GM19240 (cell line): ENCODE measurements around the gene ETS1.
A peak's percentile ranks its signal among the peaks of the same experiment; 100 is the strongest.

Source experiments
- DNase-seq: peaks from one replicate; pipeline ENCODE4 v3.0.0; 2011; ENCODE audit warnings: low spot score; ENCODE audit not compliant: insufficient read length

Gene ETS1

GRCh38 chr11:128570632-128571031, 16.7 kb downstream of the ETS1 start:
- no peak for DNase-seq

DNA sequence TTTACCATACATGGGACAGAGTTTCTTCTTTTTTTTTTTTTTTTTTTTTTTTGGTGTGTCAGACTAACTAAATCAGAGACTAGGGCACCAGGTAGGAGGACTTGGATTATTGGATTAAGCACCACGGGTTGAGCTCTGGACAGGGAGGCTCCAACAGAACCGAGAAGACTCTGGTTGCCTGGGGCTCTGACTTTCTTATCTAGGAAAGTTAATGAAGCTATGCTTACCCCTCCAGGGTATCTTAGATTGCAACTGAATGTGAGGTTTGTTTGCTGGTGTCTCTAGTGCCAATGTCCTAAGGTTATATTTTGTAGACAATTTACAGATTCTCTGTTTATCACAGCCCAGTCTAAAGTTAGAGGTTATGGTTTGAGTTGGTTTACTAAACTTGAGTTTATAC, 18.1 kb downstream of the ETS1 start:
- DNase-seq, result no peak

- no peak for DNase-seq
These were observed 19.1 kb downstream of the ETS1 start for GRCh38 chr11:128568166-128568778.

GRCh38 chr11:128567130-128567529, 20.2 kb downstream of the ETS1 start:
- DNase-seq, result no peak

DNA sequence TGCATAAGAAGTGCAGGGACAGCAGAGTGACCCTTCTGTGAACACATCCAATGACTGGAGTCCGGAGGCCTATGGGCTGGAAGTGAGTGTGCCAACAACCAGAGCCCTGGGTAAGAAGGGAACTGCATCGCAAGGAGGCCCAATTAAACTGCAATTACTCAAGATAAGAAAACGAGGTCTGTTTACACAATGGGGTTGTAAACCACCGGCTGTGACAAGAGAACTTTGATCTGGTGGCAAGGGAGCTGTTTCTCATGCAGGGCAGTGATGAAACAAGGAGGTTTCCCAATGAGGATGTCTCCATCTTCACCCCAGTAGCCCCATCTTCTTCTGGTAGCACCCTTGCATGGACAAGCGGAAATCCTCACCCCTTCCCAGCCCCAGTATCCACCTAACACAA, 21.5 kb downstream of the ETS1 start:
- no peak for DNase-seq

GRCh38 chr11:128564642-128565245, 22.6 kb downstream of the ETS1 start:
- no peak for DNase-seq

DNA sequence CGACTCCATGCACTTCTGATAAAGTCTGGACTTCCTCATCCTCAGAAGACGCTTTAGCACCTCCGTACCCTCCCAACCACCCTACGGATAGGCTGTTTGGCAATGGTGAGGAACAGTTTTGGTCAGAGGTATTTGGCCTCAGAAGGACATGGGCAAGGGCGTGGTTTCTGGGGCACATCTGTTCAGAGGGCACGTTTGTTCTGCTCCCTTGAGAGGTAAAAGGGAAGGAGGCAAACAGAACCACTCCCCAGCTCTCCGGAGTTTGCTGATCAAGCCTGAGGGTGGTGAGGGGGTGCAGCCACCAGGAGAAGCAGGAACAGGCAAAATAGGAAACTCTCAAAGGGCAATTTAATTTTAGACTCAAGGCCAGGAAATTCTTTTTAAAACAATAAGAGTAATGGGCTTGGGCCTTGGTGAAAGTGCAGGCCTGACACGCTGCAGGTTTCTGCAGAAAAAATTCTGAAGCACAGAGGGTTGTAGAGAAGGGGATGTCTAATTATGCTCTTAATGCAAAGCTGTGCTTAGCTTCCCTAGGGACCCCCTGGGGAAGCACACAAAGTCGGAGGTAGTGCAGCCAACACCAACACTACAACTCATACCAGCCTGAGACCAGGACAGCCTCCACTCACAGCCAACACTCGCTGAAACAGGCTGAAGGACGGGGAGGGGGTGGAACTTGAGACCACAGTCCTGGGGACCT, 23.3 kb downstream of the ETS1 start:
- DNase-seq, result no peak

GRCh38 chr11:128563308-128563707, 24.1 kb downstream of the ETS1 start:
- DNase-seq, result no peak

- DNase-seq, result no peak
These were observed 27.8 kb downstream of the ETS1 start for GRCh38 chr11:128559496-128560103.

DNA sequence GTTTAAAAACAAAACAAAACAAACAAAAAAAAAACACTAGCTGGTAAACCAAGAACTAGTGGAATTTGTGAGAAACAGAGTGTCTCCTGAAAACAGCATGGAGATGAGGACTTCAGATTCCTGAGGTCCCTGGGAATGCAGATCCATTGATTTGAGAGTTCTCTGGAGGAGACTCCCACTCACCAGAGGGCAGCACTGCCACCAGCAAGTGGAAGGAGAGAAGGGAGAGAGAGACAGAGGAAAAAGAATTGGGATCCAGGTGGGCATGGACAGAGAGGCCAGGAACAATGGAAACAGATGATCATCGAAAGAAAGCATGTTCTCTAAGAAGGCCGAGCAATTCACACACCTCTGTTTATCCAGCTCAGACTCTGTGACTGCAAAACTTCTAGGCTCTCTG, 31.8 kb downstream of the ETS1 start:
- DNase-seq, result no peak

DNA sequence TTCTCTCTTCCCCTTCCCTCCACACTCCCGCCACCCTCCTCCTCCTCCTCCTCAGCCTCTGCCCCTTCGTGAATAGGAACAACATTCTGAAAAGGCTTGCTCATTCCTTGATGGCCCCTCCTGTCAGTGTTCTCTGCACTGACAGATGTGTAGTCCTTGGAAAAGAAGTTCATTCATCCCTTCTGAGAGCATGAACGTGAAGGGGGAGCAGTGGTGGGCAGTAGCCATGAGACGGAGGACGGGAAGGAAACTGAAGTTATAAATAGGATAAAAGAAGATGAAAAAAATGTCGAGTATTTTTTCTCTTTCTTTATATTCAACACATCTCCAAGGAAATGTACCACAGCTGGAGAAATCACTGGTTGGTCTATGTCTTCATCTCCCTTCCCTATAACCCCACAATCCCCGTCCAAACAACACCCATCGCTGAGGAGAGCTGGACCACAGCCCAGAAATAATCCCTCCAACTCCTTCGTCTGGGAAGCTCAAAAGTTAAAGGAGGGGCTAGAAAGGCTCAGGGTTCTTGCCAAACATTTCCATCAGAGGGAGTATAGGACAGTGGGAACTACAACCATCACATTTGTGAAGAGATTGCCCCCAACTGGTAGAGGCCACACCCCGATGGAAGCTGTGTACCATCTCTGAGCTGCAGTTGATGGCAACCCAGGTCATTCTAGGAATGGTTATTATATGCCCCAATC, 33.5 kb downstream of the ETS1 start:
- no peak for DNase-seq

- DNase-seq, result peak; percentile 80
These were observed 34.3 kb downstream of the ETS1 start for GRCh38 chr11:128552783-128553661.

- DNase-seq, result peak; percentile 38
These were observed 35.6 kb downstream of the ETS1 start for GRCh38 chr11:128551611-128552335.

- no peak for DNase-seq
These were observed 36.3 kb downstream of the ETS1 start for GRCh38 chr11:128551058-128551457.

GRCh38 chr11:128550261-128550821, 37.0 kb downstream of the ETS1 start:
- DNase-seq, result no peak

DNA sequence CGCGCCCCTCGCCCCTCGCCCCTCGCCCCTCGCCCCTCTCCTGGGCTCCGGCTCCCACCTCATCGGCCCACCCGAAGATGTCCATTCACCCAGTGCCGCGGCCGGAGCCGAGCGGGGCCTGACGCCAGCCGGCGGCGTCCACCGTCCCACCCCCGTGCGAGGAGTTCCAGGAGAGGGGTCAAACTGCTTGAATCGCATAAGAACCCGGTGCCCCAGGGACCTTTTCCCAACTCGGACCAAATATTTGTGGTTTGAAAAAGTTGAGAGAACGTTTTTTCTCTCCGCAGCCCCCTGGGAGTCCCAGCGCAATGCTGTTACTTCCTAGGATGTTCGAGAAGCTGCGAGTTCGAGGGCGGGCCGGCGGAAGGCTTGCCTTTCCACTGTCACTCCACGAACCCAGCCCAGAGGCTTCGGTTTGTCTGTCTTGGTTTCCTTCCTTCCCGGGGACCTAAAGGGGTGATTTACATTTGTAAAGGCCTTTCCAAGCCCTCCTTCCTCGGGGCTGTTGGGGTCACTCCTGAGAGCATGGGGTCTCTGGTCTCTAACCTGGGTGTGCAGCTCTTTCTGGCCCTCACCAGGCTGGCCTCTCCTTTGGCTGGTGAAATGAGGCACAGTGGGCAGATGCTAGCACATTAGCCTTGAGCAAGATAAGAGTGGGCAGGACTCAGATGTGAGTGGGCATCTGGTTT, 38.0 kb downstream of the ETS1 start:
- no peak for DNase-seq

GRCh38 chr11:128548649-128549255, 38.6 kb downstream of the ETS1 start:
- no peak for DNase-seq

DNA sequence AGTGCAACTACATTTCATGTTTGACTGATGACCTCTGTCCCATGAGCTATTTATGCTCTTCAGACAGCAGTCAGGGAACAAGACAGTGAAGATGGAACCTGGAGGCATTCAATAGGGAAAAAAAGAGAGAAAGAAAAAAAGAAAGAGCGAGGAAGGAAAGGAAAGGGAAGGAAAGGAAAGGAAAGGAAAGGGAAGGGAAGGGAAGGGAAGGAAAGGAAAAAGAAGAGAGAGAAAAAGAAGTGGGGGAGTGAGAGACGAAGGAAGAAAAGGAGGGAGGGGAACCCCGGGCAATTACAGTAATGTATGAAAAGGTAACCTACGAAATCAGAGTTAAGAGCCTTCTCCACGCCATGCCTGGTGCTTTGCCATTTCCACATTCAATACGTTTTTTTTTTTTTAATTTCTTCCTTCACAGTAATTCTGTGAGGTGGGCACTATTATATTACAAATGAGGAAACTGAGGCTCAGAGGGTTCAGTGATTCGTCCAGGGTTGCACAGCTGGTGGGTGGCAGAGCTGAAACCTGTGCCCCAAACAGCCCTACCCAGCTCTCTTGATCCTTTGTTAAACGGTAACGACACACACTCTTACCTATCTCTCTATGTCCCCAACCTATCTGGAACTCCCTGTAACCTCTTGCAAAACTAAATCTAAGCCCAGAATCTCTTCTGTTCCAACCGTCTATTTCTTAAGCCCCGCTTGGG, 39.3 kb downstream of the ETS1 start:
- DNase-seq, result no peak
